Heart left ventricle (tissue), 13 donors: Measurements from ENCODE around the gene ESPNL.

Experiments used
- CTCF ChIP-seq, 12 donors: fragments of 200-600 bp; sonication (generic) in 4 of 12; IDR thresholded peaks; one replicate each; pipeline versions ENCODE4 v1.5.0 to v1.8.0; 2018 to 2022; ENCODE audit warnings: antibody characterized with exemption in 12 of 12, mild to moderate bottlenecking in 5 of 12
- POLR2A ChIP-seq, 2 donors: fragments of 450-650 bp; IDR thresholded peaks; one replicate each; pipeline ENCODE4 v1.6.1; 2017; ENCODE audit warnings: antibody characterized with exemption in 2 of 2, mild to moderate bottlenecking in 2 of 2, moderate library complexity in 2 of 2
- donor health status: ischemic (EF 13 %, LVEDD 7.1; RV severe dilation, severe dysfunction).
- donor health status: DM: no; HTN: yes; CAD: no.
- donor health status: DM: no; HTN: no; CAD: no.
- donor health status: ischemic (EF 25% LVEDD 6.9; RV normal size, moderate dysfunction).
- donor health status: ischemic (EF 25% LVEDD 5.7; RV mildly dilated, moderate dysfunction).
- donor health status: ischemic (EF 35%, LVEDD 5.7; RV mildly dilated, moderate dysfunction).
- donor health status: nonischemic (EF 11% LVEDD 7.7; RV severe dilation, severe dysfunction).
- donor health status: DM: yes; HTN: yes; CAD: no.
- donor health status: PGD.
- donor health status: ischemic (EF 29% LVEDD 5.4; RV normal size, mild dysfunction).
- donor health status: nonischemic (EF 23%, LVEDD 6.1; RV moderate dilation, normal function).

DNA sequence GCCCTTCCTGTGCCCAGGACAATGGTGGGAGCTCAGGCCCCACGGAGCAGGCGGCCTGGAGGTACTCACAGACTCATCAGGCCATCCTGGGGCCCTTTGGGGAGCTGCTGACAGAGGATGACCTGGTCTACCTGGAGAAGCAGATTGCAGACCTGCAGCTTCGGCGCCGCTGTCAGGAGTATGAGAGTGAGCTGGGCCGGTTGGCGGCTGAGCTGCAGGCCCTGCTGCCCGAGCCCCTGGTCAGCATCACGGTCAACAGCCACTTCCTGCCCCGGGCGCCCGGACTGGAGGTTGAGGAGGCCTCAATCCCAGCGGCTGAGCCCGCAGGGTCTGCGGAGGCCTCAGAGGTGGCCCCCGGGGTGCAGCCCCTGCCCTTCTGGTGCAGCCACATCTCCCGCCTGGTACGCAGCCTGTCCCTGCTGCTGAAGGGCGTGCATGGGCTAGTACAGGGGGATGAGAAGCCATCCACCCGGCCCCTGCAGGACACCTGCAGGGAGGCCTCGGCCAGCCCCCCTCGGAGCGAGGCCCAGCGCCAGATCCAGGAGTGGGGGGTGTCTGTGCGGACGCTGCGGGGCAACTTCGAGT, 30.1 kb downstream of the ESPNL start:
- TF ChIP-seq CTCF (IDR thresholded peaks at IDR 0.05): no peak
- no peak for TF ChIP-seq POLR2A (IDR thresholded peaks at IDR 0.05)
